Amygdala (tissue), 56 donors: ENCODE results near the gene TNRC6B.
"Not testable (repeated sequence)": the region's sequence is repeated elsewhere in the genome, so short reads cannot be mapped to it uniquely, and the experiment has no call there.

Source experiments
- DNase-seq, 56 donors: peaks; one replicate each; lab custom pipeline; 2025; lab: John Stamatoyannopoulos, UW

The TNRC6B gene

DNA sequence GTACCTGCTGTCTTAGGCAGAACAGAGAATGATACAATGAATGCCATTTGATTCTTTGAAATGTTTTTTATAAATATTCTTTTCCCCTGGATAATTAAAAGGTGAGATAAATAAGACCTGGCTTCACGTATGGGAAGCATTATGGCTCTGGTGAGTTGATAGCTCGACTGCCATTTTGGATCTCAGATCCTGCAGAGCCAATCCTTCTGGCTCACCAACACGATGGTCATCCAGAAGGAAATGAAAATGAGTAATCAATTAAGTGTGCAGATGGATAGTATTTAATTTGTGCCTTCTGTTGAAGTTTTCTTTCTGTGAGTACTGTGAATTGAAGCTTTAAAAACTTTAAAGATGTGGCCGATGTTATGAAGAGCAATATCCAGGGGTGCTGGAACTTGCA lies 2.7 kb downstream of the TNRC6B start:
- no peak for DNase-seq

DNA sequence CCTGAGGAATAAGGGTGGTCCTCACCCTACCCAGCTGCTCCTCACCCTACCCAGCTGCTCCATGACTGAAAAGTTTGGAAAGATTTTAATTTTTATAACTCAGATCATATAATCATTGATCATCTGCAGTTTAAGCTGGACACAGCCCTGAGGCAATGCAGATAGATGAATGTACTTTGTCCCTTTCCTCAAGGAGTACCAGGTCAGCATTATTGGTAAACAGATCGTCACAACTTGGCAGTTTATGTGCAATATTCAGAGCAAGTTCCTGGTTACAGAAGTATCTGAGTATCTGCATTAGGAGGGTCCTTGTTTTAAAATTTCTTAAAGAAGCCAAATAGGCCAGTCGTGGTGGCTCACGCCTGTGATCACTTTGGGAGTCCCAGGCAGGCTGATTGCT lies 3.6 kb downstream of the TNRC6B start:
- no peak for DNase-seq

DNA sequence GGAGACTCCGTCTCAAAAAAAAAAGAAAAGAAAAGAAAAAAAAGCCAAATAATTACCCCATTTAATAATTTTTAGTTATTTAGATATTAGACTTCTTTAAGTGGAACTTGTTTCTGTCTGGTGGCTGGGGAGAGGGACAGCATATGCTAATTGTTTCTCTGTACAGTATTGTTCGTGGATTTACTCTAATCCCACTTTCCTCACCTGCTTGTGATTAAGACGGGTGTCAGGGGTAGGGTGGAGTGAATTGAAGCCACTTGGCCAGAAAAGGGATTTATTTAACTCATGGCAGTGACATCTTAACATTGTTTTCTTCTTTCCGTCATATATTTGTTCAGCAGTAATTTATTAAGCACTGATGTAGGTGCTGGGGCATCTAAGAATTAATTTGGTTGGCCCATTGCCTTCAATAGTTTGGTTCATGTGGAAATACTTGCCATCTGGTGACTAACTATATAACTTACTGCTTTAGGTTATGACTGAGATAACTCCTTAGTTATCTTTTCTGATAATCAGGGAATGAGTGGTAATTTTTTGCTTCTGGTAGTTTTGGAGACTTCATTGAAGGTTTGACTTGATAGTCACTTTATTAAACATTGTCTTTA lies 4.6 kb downstream of the TNRC6B start:
- no peak for DNase-seq

DNA sequence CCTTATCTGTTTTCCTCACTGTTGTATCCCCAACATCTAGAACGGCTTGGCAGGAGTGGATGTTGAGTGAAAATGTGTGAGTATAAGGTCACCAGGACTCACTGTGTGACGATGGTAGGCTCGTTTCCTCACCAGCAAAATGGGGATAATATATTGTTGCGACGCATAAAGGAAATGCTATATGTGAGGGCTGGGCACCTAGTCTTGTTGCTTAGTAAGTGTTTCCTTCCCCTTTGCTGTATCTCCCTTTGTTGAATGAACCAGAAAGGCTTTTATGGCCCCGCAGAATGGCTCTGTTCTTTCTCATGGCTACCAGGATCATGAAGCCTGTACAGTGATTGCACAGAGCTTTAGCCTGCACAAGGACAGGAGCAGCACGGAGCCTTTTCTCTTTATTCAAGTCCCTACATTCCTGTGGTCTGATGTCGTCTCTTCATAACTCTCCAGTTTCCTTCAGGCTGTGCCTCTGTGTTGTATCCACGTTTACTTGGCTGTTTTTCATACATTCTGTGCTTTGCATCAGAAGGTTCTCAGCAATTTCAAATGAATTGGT lies 5.4 kb downstream of the TNRC6B start:
- DNase-seq: no peak

DNA sequence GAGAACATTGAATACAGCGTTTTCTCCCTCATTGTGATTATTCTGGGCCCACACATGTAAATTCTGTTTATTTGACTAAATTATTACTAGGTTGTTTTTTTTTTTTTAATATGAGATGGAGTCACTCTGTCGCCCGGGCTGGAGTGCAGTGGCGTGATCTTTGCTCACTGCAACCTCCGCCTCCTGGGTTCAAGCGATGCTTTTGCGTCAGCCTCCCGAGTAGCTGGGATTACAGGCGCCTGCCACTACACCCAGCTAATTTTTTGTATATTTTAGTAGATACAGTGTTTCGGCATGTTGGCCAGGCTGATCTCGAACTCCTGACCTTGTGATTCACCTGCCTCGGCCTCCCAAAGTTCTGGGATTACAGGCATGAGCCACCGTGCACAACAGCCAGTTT lies 5.9 kb downstream of the TNRC6B start:
- not testable (repeated sequence) for DNase-seq

DNA sequence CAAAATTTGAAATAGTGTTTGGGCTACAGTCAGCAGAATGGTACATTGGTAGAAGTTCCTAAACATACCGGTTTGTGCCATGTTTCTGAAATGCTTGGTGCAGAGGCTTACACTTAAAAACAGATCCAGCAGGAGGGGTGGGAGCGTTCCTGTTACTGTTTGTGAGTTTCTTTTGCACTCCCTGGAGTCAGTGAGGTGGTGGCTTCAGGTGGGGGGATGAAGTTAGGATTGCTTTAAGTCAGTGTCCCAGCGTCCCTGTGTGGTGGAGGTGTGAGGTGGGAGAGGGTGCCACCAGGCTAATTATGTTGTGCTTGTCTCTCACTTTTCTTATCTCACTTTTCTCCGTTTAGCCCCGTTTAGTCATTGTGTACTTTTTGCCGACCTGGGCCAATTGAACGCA lies 9.7 kb downstream of the TNRC6B start:
- no peak for DNase-seq

DNA sequence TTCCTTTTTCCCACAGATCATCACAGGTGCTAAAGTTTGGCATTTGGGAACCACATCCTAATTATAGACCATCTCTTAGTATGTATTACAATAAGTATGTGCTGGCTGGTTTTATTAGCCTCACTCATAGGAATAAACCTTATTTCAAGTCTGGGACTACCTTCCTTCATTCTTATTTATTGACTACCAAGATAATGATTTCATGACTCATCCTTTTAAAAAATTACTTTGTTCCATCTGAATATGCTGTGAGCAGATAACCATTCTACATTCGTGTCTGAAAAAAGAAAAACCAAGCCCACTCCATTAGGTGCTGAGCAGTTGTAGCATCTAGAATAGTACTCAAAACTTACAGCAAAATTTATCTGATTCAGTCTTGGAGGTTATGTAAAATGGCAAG lies 12.3 kb downstream of the TNRC6B start:
- no peak for DNase-seq

DNA sequence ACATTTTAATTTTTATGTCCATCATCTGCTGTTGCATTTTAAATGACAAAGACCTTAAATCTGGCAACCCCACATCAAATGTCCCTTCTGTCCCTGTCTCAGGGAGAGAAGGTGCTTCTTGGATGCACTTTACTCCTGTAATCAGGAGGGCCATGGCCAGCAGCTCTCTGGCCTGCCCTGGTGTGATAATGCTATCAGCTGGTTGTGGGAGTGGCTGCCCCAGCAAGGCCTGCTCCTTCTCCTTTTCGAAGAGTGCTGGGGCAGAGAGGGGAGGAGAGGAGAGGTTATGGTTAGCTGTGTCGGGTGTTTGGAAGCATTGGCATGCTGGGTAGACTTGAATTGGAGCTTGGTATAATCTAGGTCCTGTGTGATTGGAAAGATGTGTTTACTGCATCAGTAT lies 12.8 kb downstream of the TNRC6B start:
- DNase-seq: no peak

DNA sequence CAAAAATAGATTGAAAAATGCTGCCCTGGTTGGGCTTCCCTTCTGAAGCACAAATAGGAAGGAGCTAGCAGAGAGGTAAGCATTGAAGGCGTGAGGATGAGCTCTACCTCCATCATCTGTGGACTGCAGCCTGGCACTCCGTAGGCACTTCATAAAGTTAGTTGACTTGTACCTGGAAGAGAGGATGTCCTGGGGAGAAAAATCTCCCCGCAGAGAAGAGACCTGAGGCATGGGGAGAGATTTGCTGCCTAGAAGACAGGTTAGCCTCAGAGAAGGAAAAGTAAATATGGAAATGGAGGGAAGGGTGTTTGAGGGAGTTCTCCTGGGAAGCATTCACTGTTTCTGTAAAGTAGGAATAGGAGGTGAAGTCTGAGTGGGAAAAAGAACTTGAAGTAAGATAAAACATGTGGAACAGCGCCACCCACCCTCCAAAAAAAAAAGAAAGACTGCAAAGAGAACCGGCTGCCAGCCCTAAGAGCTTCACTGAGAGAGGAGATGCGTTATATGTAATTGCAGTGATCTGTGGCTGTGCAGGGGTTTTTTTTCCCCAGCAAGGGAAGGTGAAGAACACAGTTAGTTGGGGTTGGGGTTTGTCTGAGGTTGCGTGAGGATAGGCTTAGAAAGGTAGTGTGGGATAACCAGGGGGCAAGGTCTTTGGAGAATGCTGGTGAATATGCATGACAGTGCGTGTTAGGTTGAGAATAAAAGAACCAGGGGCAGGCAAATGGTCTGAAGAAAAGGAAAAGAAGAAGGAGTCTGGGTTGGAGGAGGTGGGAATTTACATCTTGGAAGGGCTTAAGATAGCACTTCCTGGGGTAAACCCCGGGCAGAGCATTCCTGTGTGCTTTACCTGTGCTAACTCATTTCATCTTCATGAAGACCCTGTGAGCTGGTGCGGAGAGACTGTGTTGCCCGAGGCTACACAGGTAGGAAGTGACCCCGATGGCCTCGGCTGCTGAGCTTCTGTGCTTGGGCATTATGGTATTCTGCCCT lies 16.0 kb downstream of the TNRC6B start:
- peak in 3 of 56 donors; percentile 34 to 50 (median 43) for DNase-seq

DNA sequence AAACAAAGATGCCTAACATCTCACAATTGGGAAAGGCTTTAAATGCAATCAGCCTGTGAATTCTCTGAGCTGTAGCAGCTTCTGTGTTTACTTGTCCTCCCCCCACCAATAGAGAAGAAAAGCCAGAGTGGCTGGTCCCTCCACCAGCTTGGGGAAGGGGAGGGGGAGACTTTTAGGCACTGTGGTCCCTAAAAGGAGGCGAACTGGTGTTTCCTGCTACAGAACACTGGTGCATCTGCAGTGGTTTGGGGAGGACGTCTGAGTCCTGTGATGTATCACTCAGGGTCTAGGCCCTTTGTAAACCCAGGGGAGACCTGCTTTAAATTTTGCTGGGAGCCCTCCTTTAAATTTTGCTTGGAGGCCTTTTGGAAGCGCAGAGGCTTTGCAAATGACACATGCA lies 16.9 kb downstream of the TNRC6B start:
- DNase-seq: no peak

DNA sequence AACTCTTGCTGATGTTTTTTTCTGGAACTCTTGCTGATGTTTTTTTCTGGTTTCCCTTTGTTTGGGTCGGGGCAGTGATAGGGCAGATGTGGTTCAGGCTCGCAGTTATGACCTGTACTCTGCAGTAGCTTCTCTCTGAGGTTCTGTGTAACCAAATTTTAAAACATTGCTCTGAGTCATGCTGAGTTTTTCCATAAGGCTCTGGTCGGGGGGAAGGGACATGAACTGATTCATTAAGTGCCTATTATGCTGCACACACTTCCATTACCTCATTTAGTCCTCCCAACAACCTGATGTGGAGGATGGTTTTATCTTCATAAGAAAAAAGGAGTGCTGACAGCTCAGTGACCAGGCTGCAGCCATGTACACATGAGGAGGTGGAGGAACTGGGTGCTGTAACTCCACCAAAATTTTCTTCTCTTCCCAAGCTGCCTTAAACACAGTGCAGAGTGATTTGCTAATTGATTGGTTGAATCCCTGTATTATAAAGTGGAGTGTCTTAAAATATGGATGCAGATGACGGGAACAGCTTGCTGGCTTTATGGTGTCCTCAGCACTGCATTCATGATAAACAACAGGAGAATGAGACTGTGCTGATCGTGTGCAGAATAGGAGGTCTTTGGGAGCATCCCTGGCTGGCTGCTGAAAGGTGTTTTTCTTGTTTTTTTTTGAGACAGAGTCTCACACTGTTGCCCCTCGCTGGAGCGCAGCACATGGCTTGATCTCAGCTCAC lies 19.1 kb downstream of the TNRC6B start:
- no peak for DNase-seq

DNA sequence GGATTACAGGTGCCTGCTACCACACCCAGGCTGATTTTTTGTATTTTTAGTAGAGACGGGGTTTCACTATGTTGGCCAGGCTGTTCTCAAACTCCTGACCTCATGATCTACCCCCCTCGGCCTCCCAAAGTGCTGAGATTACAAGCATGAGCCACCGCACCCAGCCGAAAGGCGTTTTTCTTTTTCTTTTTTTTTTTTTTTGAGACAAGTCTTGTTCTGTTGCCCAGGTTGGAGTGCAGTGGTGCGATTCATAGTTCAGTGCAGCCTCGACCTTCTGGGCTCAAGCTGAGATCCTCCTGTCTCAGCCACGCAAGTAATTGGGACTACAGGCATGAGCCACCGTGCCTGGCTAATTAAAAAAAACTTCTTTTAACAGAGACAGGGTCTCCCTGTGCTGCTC lies 19.7 kb downstream of the TNRC6B start:
- DNase-seq: not testable (repeated sequence)

DNA sequence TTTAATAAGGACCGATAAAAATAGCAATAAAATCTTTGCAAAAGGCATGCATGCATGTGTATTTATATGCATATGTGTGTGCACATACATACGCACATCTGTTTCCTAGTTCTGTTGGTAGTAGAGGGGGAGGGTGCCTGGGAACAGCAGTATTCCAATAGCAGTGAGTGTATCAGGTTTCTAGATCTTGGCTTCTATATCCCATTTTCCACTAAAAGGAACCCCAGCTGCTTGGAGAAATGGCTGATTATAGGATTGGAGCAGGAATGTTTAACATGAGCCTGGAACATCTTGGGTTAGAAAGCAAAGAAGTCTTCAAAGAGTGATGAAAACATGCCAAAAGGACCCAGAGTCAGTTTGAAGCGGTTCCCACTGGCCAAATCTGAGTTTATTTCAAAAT lies 21.0 kb downstream of the TNRC6B start:
- DNase-seq: no peak

DNA sequence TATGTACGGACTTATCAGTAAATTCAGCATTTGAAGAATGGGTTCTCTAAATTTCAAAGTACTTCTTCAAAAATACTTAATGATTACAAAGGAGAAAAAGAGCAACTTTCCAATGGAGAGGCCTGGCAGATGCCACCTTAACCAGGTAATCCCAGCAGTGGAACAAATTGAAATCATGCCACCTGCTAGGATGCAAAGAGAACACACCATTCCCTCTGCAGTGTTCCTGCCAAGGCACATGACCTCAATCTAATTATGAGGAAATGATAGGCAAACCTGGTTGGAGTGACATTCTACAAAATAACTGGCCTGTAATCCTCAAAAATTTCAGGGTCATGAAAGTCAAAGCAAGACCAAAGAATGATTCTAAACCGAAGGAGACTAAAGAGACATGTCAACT lies 21.5 kb downstream of the TNRC6B start:
- DNase-seq: no peak

DNA sequence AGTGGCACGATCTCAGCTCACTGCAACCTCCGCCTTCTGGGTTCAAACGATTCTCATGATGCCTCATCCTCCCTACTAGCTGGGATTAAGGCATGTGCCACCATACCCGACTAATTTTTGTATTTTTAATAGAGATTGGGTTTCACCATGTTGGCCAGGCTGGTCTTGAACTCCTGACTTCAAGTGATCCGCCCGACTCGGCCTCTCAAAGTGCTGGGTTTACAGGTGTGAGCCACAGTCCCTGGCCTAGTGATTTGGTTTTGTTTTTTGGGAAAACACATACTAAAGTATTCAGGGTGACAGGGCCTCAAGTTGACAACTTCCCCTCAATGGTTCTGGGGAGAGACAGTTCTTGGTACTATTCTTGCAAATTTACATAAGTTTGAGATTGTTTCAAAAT lies 22.1 kb downstream of the TNRC6B start:
- no peak for DNase-seq

DNA sequence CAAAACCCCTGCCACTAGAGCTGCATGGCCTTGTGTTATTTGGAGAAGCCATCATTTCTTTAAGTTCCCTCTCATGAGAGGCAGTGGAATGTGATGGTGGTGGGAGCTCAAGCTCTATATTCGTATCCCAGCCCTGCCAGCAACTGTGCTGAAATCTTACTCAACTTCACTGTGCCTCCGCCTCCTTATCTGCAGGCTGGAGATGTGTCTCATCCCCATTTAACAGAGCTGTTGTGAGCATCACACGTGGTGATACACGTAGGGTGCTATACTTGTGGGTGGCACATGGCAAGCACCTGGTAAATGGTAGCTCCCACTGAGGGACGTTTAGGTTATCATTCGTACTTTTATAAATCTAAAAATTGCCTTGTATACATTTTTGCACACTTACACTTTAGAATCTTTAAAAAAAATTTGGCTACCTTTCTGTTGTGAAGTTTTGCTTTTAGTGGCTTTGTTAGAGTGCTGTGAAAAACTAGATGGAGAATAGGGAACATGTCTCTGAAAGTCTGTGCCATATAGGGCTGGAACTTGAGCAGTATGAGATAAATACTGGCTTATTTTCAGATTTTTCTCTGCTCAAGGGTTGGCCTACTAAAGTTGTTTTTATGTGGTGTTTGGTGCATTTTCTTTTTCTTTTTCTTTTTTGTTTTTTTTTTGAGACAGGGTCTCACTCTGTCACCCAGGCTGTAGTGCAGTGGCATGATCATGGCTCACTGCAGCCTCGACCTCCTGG lies 23.2 kb downstream of the TNRC6B start:
- peak in 3 of 56 donors; percentile 15 to 37 (median 31) for DNase-seq

DNA sequence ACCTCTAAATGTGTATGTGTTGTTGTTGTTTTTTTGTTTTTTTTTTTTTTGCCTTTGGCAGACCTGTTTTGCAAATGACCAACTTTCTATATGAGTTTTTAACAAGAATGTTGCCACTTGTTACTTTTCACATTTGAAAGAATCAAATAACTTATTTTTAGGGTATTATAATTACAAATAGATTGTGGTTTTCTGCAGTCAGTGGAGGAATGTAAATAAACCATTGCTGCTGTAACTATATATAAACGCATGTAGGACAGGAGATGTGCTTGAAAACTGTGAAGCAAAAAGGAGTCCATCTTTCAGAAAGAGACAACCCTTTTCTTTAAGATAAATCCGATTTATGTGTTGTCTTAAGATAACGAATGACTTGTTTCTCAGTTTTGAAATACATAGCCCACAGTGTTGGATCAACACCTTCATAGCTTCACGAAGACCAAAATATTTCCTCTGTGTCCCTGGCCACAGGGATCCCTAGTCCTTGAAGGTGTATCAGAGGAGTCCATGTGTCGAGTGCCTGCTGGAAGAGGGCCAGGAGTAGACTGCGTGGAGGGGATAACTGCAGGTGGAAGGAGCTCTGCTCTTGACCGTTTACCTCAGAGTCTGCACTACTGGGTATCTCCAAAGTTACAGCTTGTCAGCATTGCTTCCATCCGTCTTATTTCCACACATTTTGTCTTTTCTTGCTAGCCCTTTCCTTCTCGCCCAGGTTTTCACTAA lies 24.7 kb downstream of the TNRC6B start:
- no peak for DNase-seq

DNA sequence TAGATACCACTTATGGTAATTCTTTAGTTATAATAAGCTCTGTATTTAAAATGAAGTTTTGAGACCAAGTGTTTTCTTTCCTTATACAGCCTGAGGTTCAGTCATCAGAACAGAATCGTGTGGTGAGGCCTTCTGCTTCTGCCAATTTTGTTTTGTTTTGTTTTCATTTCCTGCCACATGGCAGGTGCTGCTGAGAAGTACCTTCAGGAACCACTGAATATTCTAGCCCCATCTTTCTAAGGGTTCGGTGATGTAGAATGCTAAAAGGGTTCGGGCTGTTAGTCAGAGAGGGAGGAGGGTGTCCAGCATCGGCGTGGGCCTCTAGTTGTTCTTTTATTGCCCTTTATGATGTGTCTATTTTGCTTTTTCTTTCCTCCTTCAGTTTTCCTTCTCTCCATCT lies 25.8 kb downstream of the TNRC6B start:
- no peak for DNase-seq

DNA sequence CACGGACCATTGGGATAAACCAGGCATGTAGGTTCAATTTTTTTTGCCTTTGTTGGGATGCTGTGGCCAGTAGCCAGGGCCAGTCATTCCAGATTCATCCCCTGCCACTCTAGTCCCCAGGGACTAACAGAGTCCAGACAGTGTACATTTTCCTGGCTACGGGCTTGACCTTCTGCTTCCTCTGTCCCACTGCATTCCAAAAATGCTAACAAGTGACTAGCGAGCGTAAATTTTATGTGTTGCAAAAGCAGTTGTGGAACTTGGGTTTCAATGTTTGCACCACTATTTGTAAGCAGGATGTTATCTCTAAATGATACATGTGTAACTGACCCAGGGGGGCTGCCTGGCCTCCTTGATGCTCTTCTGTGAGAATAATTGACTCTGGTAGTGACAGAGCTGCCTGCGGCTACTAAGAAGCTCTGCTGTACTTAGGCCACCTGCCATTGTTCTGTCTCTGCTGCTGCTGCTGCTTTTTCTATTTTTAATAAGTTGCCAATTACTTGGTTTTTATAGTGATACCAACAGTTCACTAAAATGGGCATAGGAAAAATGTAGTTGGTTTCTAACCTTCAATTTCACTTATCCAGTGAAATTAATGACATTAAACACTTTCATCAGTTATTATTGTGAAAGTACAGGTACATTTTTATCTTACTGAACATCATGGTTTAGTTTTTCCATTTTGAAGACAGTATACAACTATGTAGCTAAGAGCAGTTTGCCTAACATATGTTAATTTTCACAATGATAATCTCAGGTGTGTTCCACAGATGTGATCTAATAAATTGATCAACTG lies 26.8 kb downstream of the TNRC6B start:
- DNase-seq: no peak
